DOHH2 (cell line): Measurements from ENCODE around the gene WWTR1.

Experiments used
- EZH2phosphoT487 ChIP-seq: fragments of 200-600 bp; sonication (generic); IDR thresholded peaks from 2 replicates; pipeline ENCODE4 v1.6.1; 2017; ENCODE audit warnings: borderline replicate concordance, mild to moderate bottlenecking, antibody characterized with exemption, low read length, moderate library complexity, mixed read lengths
- TF ChIP-seq, protein P1 (sequence below): fragments of 200-600 bp; sonication (generic); IDR thresholded peaks from one replicate; pipeline ENCODE4 v1.5.1; 2014; ENCODE audit warnings: antibody characterized with exemption, mild to moderate bottlenecking, low read depth, low read length; ENCODE audit not compliant: poor library complexity, severe bottlenecking

GRCh38 chr3:149497966-149498670 lies 159.7 kb downstream of the WWTR1 start:
- TF ChIP-seq, protein P1, sequence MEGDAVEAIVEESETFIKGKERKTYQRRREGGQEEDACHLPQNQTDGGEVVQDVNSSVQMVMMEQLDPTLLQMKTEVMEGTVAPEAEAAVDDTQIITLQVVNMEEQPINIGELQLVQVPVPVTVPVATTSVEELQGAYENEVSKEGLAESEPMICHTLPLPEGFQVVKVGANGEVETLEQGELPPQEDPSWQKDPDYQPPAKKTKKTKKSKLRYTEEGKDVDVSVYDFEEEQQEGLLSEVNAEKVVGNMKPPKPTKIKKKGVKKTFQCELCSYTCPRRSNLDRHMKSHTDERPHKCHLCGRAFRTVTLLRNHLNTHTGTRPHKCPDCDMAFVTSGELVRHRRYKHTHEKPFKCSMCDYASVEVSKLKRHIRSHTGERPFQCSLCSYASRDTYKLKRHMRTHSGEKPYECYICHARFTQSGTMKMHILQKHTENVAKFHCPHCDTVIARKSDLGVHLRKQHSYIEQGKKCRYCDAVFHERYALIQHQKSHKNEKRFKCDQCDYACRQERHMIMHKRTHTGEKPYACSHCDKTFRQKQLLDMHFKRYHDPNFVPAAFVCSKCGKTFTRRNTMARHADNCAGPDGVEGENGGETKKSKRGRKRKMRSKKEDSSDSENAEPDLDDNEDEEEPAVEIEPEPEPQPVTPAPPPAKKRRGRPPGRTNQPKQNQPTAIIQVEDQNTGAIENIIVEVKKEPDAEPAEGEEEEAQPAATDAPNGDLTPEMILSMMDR = no peak
- no peak for TF ChIP-seq EZH2phosphoT487
